ENCODE measurements around the gene ADGRF3. TPM values are rescaled to one million over a fixed set of nuclear protein-coding genes. Genes with fewer than 3 reads are reported as not detected.

ADGRF3 gene
- total and polyA plus RNA-seq, 9 of the 15 experiments (the other 6 are each of a cell fraction or from before 2014, with no cell fraction given): 0.04 to 0.54 (median 0.16) TPM; not detected in 2

DNA sequence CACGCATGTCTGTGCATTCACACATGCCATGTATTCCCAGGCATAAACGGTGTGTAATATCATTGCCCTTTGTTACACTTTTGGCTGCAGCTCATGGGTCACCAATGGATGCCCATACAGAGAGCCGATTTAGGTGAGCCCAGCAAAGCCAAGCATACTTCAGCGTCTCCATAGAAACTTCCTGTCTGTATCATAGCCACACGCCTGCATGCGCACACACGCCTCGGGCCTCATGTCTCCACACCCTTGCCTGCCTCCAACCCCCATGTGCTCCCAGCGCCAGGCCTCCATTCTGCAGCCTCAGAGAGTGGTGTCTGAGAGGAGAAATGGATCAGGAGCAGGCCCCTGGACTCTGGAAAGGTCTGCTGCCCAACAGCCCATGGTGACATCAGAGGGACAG lies 34.1 kb downstream of the ADGRF3 start:
- no peaks in the 10 kb centered on the region for H3K79me2 ChIP-seq (ENCODE audit: control insufficient read depth, insufficient read depth, low read length)
- H3K27me3 ChIP-seq (ENCODE audit: control insufficient read depth in 2 of 2, insufficient read depth in 2 of 2, low read length in 2 of 2): peaks cover 10 to 41% of the 10 kb centered on the region in 2 experiments
- no peak overlapping the region for H3K9ac ChIP-seq (ENCODE audit: insufficient read depth in 1 of 2, low read depth in 2 of 2, low read length in 2 of 2)
- no peak for DNase-seq (ENCODE audit: extremely low read depth in 1 of 4, low spot score in 3 of 4)
- ChIA-PET CTCF (ENCODE audit: low intra/inter-chr PET ratio) (no interaction called here), POLR2A (interaction anchor here (1.2 kb wide), 1 partner anchor 9 kb away, joined by 4 read pairs; no protein-coding TSS in a partner anchor)
- in situ Hi-C loops (cut with MboI) (no loop called here), intact Hi-C loops (cut with micrococcal nuclease) (no loop called here)
- no peaks in the 10 kb centered on the region for H3K36me3 ChIP-seq (ENCODE audit: control insufficient read depth, insufficient read depth, low read length)
- H3K9me1 ChIP-seq (ENCODE audit: control insufficient read depth, insufficient read depth, low read length): peaks cover 3% of the 10 kb centered on the region
- no peak for TF ChIP-seq NCOA6 (IDR thresholded peaks at IDR 0.05)
- TF ChIP-seq MAX (CRISPR knock-in tag; IDR thresholded peaks at IDR 0.05): peak; percentile 40; the same call in 1 of the 2 replicates
- TF ChIP-seq, protein P1, sequence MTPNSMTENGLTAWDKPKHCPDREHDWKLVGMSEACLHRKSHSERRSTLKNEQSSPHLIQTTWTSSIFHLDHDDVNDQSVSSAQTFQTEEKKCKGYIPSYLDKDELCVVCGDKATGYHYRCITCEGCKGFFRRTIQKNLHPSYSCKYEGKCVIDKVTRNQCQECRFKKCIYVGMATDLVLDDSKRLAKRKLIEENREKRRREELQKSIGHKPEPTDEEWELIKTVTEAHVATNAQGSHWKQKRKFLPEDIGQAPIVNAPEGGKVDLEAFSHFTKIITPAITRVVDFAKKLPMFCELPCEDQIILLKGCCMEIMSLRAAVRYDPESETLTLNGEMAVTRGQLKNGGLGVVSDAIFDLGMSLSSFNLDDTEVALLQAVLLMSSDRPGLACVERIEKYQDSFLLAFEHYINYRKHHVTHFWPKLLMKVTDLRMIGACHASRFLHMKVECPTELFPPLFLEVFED (CRISPR knock-in tag; conservative IDR thresholded peaks at IDR 0.05): no peak
- BruUV-seq (replicated peaks): no TSS peak
- H4K20me1 ChIP-seq (replicated peaks; ENCODE audit: control insufficient read depth, insufficient read depth, low read length): no peaks in the 10 kb centered on the region
- no peak for ATAC-seq
- H3K4me3 ChIP-seq: no peak overlapping the region
- H3K9me3 ChIP-seq (replicated peaks; ENCODE audit: control insufficient read depth, insufficient read depth, low read depth, low read length): no peaks in the 10 kb centered on the region
- H2AFZ ChIP-seq (ENCODE audit: low read depth, low read length): no peak overlapping the region
- no peak for FAIRE-seq
- peaks cover 13 to 33% of the 10 kb centered on the region in 2 experiments for H3K4me1 ChIP-seq (replicated peaks in 1 of 2; ENCODE audit: control insufficient read depth in 2 of 2, insufficient read depth in 2 of 2, low read length in 2 of 2)
- 26% methylated on average over 8 of the region's 9 CpGs for WGBS (ENCODE audit: insufficient coverage, low coverage, missing lambda C conversion rate)
- no peak overlapping the region for H3K4me2 ChIP-seq (ENCODE audit: insufficient read depth, low read length)
- H3K27ac ChIP-seq (ENCODE audit: extremely low read depth, low read depth, low read length): no peak overlapping the region

GRCh38 chr2:26309921-26310320 lies 36.7 kb downstream of the ADGRF3 start:
- ChIA-PET CTCF (ENCODE audit: low intra/inter-chr PET ratio) (interaction anchor here (1.1 kb wide), 1 partner anchor 17 kb away, joined by 3 read pairs; no protein-coding TSS in a partner anchor), POLR2A (interaction anchor here (0.6 to 1.5 kb wide), 5 partner anchors 8 to 266 kb away, joined by 3 to 8 read pairs (median 3); no protein-coding TSS in a partner anchor)
- BruUV-seq (replicated peaks): no TSS peak
- Histone ChIP-seq H3K79me2 (ENCODE audit: control insufficient read depth, insufficient read depth, low read length) (no peaks in the 10 kb centered on the region), H3K9ac (ENCODE audit: insufficient read depth in 1 of 2, low read depth in 2 of 2, low read length in 2 of 2) (no peak overlapping the region), H3K9me3 (replicated peaks; ENCODE audit: control insufficient read depth, insufficient read depth, low read depth, low read length) (no peaks in the 10 kb centered on the region), H3K9me1 (ENCODE audit: control insufficient read depth, insufficient read depth, low read length) (no peaks in the 10 kb centered on the region), H3K27ac (ENCODE audit: extremely low read depth, low read depth, low read length) (no peak overlapping the region), H3K4me2 (ENCODE audit: insufficient read depth, low read length) (no peak overlapping the region), H3K27me3 (ENCODE audit: control insufficient read depth in 2 of 2, insufficient read depth in 2 of 2, low read length in 2 of 2) (peaks cover 13 to 45% of the 10 kb centered on the region in 2 experiments), H3K4me3 (no peak overlapping the region), H3K36me3 (ENCODE audit: control insufficient read depth, insufficient read depth, low read length) (no peaks in the 10 kb centered on the region), H4K20me1 (replicated peaks; ENCODE audit: control insufficient read depth, insufficient read depth, low read length) (no peaks in the 10 kb centered on the region), H3K4me1 (replicated peaks in 1 of 2; ENCODE audit: control insufficient read depth in 2 of 2, insufficient read depth in 2 of 2, low read length in 2 of 2) (peaks cover 0 to 13% of the 10 kb centered on the region in 2 experiments; a peak in 1 of 5 replicates), H2AFZ (ENCODE audit: low read depth, low read length) (no peak overlapping the region)
- FAIRE-seq (no peak), DNase-seq (ENCODE audit: extremely low read depth in 1 of 4, low spot score in 3 of 4) (no peak), ATAC-seq (no peak)
- intact Hi-C loops (cut with micrococcal nuclease) (no loop called here), in situ Hi-C loops (cut with MboI) (no loop called here)
- WGBS (ENCODE audit: insufficient coverage, low coverage, missing lambda C conversion rate): 8% methylated on average over 9 of the region's 10 CpGs
- TF ChIP-seq TEAD2 (tag; IDR thresholded peaks at IDR 0.05) (no peak), PHB (CRISPR knock-in tag; IDR thresholded peaks at IDR 0.05) (no peak), NONO (IDR thresholded peaks at IDR 0.05; ENCODE audit: low read depth in 2 of 2, low read length in 1 of 2) (no peak), ZNF408 (CRISPR knock-in tag; IDR thresholded peaks at IDR 0.05; ENCODE audit: low read depth) (no peak), RAD51 (IDR thresholded peaks at IDR 0.05; ENCODE audit: borderline replicate concordance, low read depth) (no peak), STAG1 (CRISPR knock-in tag; IDR thresholded peaks at IDR 0.05; ENCODE audit: borderline replicate concordance) (no peak), EP400 (IDR thresholded peaks at IDR 0.05) (no peak), SRSF7 (optimal IDR thresholded peaks at IDR 0.05; ENCODE audit: low read depth, low read length) (no peak), HDAC8 (tag; IDR thresholded peaks at IDR 0.05) (no peak), POLR2AphosphoS2 (IDR thresholded peaks at IDR 0.05; ENCODE audit: low read length) (no peak), RFX5 (IDR thresholded peaks at IDR 0.05; ENCODE audit: low read depth, low read length) (no peak)
- TF ChIP-seq, protein P2, sequence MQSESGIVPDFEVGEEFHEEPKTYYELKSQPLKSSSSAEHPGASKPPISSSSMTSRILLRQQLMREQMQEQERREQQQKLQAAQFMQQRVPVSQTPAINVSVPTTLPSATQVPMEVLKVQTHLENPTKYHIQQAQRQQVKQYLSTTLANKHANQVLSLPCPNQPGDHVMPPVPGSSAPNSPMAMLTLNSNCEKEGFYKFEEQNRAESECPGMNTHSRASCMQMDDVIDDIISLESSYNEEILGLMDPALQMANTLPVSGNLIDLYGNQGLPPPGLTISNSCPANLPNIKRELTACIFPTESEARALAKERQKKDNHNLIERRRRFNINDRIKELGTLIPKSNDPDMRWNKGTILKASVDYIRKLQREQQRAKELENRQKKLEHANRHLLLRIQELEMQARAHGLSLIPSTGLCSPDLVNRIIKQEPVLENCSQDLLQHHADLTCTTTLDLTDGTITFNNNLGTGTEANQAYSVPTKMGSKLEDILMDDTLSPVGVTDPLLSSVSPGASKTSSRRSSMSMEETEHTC (IDR thresholded peaks at IDR 0.05): no peak
